NOMO-1 (cell line): Measurements from ENCODE around the gene RNFT1.
"Not testable (repeated sequence)": the region's sequence is repeated elsewhere in the genome, so short reads cannot be mapped to it uniquely, and the experiment has no call there.

Experiments
- DNase-seq, 2 experiments: peaks; one replicate each; lab custom pipeline; 2025; ENCODE audit not compliant: unreplicated experiment in 2 of 2; lab: John Stamatoyannopoulos, UW

The RNFT1 gene

GRCh38 chr17:59930768-59931167, 33.8 kb downstream of the RNFT1 start:
- peak in 1 of 2 experiments; percentile 13 for DNase-seq

GRCh38 chr17:59930121-59930520, 34.4 kb downstream of the RNFT1 start:
- not testable (repeated sequence) for DNase-seq

- not testable (repeated sequence) for DNase-seq
Measured at GRCh38 chr17:59920637-59921036, 43.9 kb downstream of the RNFT1 start.

GRCh38 chr17:59916446-59916845, 48.1 kb downstream of the RNFT1 start:
- DNase-seq: no peak

- DNase-seq: peak in 1 of 2 experiments; percentile 62
Measured at GRCh38 chr17:59914274-59914854, 50.2 kb downstream of the RNFT1 start.

- DNase-seq: no peak
Measured at GRCh38 chr17:59907467-59907866, 57.1 kb downstream of the RNFT1 start.

- no peak for DNase-seq
Measured at GRCh38 chr17:59903455-59903854, 61.1 kb downstream of the RNFT1 start.
